Gastroesophageal sphincter (tissue), 3 donors: ENCODE measurements around the gene DSCAML1.

Experiments
- POLR2A ChIP-seq, 2 donors: fragments of 450-650 bp; IDR thresholded peaks; one replicate each; pipeline ENCODE4 v1.6.1; 2017; ENCODE audit warnings: antibody characterized with exemption in 2 of 2, mild to moderate bottlenecking in 2 of 2, moderate library complexity in 1 of 2
- TF ChIP-seq, protein P1 (sequence below), 4 experiments: fragments of 200-600 bp in 2 of 4; fragments of 450-650 bp in 2 of 4; sonication (generic) in 1 of 4; IDR thresholded peaks; one replicate each; pipeline ENCODE4 v1.5.1; 2017 to 2019; ENCODE audit warnings: antibody characterized with exemption in 4 of 4, mild to moderate bottlenecking in 2 of 4, moderate library complexity in 2 of 4

DNA sequence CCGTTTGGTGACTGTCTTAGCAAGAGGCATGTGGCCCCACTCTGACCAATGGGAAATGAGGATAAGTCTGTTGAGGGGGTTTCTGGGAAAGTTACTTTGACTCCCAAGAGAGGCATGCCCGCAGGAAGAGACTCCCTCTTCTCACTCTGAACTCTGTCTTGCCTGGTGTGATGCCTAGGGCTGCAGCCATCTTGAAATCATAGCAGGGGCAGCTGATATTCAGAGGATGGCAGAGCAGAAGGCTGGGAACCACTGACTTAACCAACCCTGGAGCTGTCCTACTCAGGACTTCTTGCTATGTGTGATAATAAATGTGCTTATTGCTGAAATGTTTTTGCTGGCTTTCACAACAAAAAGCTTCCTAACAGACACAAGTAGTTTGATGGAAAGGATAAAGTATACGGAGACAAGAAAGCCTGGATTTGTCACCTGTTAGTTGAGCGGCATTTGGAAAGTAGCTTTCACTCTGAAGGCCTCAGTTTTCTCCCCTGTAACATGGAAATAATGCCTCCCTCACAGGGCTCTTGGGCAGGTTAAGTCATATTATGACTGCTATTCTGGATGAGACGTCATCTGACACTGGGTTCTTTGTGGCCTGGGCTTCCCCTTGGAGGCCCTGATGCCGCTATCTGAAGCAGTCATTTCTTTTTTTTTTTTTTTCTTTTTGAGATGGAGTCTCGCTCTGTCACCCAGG is 340.8 kb downstream of the DSCAML1 start:
- TF ChIP-seq, protein P1, sequence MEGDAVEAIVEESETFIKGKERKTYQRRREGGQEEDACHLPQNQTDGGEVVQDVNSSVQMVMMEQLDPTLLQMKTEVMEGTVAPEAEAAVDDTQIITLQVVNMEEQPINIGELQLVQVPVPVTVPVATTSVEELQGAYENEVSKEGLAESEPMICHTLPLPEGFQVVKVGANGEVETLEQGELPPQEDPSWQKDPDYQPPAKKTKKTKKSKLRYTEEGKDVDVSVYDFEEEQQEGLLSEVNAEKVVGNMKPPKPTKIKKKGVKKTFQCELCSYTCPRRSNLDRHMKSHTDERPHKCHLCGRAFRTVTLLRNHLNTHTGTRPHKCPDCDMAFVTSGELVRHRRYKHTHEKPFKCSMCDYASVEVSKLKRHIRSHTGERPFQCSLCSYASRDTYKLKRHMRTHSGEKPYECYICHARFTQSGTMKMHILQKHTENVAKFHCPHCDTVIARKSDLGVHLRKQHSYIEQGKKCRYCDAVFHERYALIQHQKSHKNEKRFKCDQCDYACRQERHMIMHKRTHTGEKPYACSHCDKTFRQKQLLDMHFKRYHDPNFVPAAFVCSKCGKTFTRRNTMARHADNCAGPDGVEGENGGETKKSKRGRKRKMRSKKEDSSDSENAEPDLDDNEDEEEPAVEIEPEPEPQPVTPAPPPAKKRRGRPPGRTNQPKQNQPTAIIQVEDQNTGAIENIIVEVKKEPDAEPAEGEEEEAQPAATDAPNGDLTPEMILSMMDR (IDR thresholded peaks at IDR 0.05): no peak
- no peak for TF ChIP-seq POLR2A (IDR thresholded peaks at IDR 0.05)
